Lower leg skin (tissue), 4 donors: ENCODE results near the gene GBF1. TPM values are rescaled to one million over a fixed set of nuclear protein-coding genes. Genes with fewer than 3 reads are reported as not detected.

Experiments used
- DNase-seq, 2 donors: peaks; one replicate each; pipeline ENCODE4 v3.0.0-alpha.2; 2019; ENCODE audit warnings: low spot score in 2 of 2
- H3K4me3 ChIP-seq: fragments of 200-600 bp; sonication (generic); 2 replicates; pipeline ENCODE4 v1.5.1; 2017; ENCODE audit warnings: mild to moderate bottlenecking, low read depth; ENCODE audit not compliant: poor library complexity, severe bottlenecking
- POLR2A ChIP-seq, 2 donors: fragments of 450-650 bp; IDR thresholded peaks; one replicate each; pipeline ENCODE4 v1.6.1; 2016 to 2017; ENCODE audit warnings: antibody characterized with exemption in 2 of 2, mild to moderate bottlenecking in 1 of 2, moderate library complexity in 1 of 2
- WGBS, 2 donors: methylation state at CpG; one replicate each; pipeline ENCODE4 v1.1.5; 2018; 5-methylcytosine and 5-hydroxymethylcytosine counted together
- intact Hi-C: fragments of 100-400 bp; cut with DNase I; formaldehyde crosslinking; loops from one replicate; pipeline ENCODE4 v1.15.0; 2023; ENCODE audit warnings: low total_unique reads
- total RNA-seq, 4 donors: library from RNA; depleted of rRNA; stranded (reverse); fragments of >200 nt; gene quantifications; one replicate each; pipeline ENCODE4 v1.1.0, GENCODE V29; 2016
- TF ChIP-seq, protein P1 (sequence below), 3 donors: fragments of 450-650 bp; IDR thresholded peaks; one replicate each; pipeline ENCODE4 v1.5.1; 2016; ENCODE audit warnings: antibody characterized with exemption in 3 of 3, mild to moderate bottlenecking in 3 of 3, moderate library complexity in 2 of 3

Gene GBF1
- total RNA-seq, 4 donors from 2014 or later, result 30.1 to 42.6 (median 39.1) TPM

DNA sequence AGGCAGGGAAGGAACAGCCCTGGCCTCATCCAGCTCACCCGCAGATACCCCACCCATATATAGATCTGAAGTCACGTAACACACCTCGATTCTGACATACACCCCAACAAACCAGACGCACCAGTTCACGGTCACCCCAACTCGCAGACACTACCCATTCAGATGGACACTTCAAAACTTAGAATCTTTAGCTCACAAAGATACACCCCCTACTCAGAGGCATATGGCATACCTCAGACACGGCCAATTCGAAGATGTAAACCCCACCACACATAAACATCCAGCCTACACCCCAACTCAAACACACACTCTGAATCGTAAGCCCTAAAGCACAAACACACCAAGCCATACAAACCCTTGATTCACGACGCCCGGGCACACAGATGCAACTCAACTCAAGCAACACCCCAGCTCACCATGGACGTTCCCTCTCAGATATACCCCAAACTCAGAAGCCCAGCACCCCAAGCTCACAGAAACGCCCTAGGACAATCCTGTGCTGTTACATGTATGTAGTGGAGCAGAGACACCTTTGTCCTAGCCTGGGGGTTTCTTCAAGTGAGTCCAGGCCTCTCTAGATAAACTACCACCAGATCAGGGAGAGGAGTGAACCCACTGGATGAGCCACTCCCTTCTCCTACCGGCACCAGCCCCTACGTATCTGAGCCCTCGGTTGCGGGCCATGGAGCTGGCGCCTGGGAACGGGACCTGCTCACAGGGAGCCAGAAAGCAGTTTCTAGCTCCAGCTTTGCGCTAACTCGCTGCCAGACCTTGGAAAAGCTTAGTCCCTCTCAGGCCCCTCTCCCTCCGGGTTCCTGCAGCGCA is 164.5 kb downstream of the GBF1 start:
- 21 to 25% methylated on average over 19 to 24 of the region's 24 CpGs for WGBS, 2 donors
- no peak for DNase-seq
- intact Hi-C loops, result no loop called here
- TF ChIP-seq POLR2A (IDR thresholded peaks at IDR 0.05), result no peak
- TF ChIP-seq, protein P1, sequence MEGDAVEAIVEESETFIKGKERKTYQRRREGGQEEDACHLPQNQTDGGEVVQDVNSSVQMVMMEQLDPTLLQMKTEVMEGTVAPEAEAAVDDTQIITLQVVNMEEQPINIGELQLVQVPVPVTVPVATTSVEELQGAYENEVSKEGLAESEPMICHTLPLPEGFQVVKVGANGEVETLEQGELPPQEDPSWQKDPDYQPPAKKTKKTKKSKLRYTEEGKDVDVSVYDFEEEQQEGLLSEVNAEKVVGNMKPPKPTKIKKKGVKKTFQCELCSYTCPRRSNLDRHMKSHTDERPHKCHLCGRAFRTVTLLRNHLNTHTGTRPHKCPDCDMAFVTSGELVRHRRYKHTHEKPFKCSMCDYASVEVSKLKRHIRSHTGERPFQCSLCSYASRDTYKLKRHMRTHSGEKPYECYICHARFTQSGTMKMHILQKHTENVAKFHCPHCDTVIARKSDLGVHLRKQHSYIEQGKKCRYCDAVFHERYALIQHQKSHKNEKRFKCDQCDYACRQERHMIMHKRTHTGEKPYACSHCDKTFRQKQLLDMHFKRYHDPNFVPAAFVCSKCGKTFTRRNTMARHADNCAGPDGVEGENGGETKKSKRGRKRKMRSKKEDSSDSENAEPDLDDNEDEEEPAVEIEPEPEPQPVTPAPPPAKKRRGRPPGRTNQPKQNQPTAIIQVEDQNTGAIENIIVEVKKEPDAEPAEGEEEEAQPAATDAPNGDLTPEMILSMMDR (IDR thresholded peaks at IDR 0.05), result no peak
- H3K4me3 ChIP-seq, result no peak overlapping the region

DNA sequence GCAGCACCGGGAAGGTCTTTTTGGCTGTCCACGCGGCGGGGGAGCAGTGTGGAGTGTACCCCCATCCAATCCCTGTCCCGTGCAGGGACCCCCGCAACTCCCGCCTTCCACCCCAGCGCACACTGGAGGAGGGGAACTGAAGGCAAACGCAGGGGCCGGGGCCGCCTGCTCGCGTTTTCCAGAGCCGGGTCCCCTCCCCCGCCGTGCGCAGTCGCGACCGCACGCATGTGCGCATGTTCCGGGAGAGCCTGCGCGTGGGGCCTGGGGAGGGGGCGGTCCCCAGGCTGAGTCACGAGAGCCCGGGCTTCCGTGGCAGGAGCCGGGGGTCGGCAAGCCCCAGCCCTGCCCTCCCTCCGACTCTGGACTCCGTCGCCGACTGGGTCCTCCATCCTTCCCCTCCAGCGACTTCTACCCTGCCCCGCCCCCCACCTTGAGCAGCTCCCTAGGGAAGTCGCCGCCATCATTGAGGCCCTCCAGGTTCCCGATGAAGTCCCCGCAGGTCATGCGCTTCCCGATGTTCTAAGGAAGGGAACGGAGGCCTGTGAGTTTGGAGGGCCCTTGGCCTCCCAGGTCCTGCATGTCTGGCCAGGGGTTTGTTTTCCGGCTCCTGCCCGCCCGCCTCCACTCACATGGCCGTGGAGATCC is 165.2 kb downstream of the GBF1 start:
- intact Hi-C loops, result no loop called here
- TF ChIP-seq, protein P1 (IDR thresholded peaks at IDR 0.05), result no peak
- TF ChIP-seq POLR2A (IDR thresholded peaks at IDR 0.05), result no peak
- DNase-seq, result no peak
- H3K4me3 ChIP-seq, result no peak overlapping the region
- WGBS, 2 donors, result 4 to 6% methylated on average over 42 to 44 of the region's 48 CpGs

DNA sequence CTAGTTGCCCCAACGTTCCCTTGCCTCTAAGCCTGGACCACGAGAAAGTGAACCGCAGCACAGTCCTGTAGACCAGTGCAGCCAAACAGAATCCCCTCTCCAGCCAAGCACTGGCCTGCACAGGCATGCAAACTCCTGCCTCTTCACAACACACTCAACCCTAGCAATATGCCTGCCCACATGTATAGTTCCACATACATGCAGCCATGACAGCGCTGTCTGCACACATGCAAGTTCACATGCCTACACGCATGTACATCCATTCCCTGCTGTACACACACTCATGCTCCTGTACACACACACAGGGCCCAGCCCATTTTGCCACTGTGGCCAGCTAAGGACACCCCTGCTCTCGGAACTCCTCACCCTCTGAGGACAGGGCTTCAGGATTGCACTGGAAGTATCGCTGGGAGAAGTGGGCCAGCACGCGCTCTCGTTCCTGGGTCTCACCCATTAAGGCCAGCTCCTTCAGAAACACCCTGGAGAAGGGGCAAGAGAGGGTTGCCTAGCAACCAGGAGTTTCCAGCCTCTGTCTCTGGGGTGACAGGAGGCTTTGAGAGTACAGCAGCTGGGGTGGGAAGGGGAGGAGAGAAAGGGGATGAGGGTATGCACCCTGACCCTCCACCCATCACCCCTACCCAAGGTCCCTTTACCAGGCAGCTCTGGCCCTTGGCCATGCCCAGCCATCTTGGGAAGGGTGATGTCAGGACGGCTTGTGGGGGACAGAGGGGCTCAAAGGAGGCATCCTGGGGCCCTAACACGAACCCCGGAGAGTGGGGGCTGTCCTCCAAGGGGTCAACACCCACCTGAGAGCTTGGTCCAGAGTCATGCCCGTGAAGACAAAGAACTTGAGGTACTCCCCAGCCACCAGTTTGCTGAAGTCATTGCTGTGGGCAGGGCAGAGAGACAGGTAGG is 166.3 kb downstream of the GBF1 start:
- WGBS, 2 donors, result 81 to 85% methylated on average over 14 of the region's 14 CpGs
- DNase-seq, result no peak
- no peak overlapping the region for H3K4me3 ChIP-seq
- TF ChIP-seq POLR2A (IDR thresholded peaks at IDR 0.05), result no peak
- TF ChIP-seq, protein P1 (IDR thresholded peaks at IDR 0.05), result no peak
- intact Hi-C loops, result no loop called here

DNA sequence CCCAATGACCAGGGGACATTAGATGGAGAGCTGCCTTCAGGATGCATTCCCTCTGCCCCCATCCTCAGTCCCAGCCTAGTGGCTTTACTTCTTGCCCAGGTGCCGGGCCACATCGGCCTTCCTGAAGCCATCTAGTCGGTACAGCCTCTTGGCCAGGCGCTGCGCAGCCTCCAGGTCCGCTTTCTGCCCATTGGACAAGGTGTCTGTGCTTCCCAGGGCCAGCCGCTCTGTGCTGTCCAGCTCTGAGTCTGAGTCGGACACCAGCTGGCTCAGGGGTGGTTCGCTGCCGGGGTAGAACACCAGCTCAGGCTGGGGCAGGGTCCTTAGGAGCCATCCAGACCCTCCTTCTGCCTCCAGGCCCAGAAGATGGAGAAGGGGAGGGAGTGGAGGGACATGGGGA is 167.0 kb downstream of the GBF1 start:
- no peak for DNase-seq
- TF ChIP-seq, protein P1 (IDR thresholded peaks at IDR 0.05), result no peak
- TF ChIP-seq POLR2A (IDR thresholded peaks at IDR 0.05), result no peak
- no peak overlapping the region for H3K4me3 ChIP-seq
- intact Hi-C loops, result no loop called here
- WGBS, 2 donors, result 87% methylated on average over 9 to 10 of the region's 10 CpGs

DNA sequence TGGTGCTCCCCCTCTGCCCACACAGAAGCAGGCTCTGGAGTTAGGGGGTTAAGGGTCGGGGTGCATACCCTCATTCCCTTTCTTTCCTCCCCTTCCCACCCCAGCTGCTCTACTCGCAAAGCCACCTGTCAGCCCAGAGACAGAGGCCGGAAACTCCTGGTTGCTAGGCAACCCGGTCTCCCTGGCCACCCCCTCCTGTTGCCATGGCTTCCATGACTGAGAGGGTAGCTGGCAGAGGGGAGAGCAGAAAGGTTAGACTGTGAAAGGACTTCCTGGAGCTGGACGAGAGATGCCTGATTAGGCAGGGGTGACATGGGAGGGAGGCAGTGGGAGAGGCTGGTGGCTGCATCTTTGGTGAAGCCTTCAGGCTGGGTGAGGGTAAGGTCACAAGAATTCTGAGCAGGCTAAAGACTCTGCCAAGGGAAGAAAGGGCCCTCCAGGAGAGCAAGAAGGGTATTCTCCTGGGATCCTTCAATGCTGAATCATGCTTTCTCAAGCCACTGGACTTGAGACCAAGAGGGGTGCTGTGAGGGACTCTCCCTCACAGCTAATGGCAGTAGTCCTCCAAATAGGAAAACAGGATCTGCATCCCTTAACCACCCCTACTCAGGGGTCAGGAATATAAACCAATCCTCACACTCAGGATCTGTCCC is 167.8 kb downstream of the GBF1 start:
- WGBS, 2 donors, result 9 to 35% methylated on average over 5 of the region's 5 CpGs
- no peak overlapping the region for H3K4me3 ChIP-seq
- no peak for DNase-seq
- intact Hi-C loops, result no loop called here
- TF ChIP-seq, protein P1 (IDR thresholded peaks at IDR 0.05), result no peak
- no peak for TF ChIP-seq POLR2A (IDR thresholded peaks at IDR 0.05)
